ENCODE data around the gene ALDH3B1. TPM values are rescaled to one million over a fixed set of nuclear protein-coding genes. Genes with fewer than 3 reads are reported as not detected.

The ALDH3B1 gene
- total and polyA plus RNA-seq, 4 donors, result 1.6 to 7.1 (median 3.4) TPM

- WGBS, result 82% methylated on average over 9 of the region's 9 CpGs
- no peak for DNase-seq (ENCODE audit: low spot score)
- Histone ChIP-seq H3K4me3 (ENCODE audit: low read depth in 1 of 3, low read length in 3 of 3) (peak overlapping the region in 1 of 3 donors; percentile 10), H3K9ac (ENCODE audit: low read depth in 1 of 2, low read length in 2 of 2) (no peak overlapping the region), H3K4me1 (ENCODE audit: control insufficient read depth in 4 of 4, insufficient read depth in 4 of 4, low read length in 3 of 4) (peaks cover 0 to 6% (median 2%) of the 10 kb centered on the region in 4 donors), H3K36me3 (ENCODE audit: control insufficient read depth in 4 of 4, insufficient read depth in 3 of 4, low read depth in 1 of 4, low read length in 3 of 4) (peaks cover 0 to 2% (median 0%) of the 10 kb centered on the region in 4 donors), H3K27me3 (ENCODE audit: control insufficient read depth in 4 of 4, insufficient read depth in 4 of 4, low read length in 3 of 4) (no peaks in the 10 kb centered on the region), H3K27ac (ENCODE audit: low read depth in 1 of 2, low read length in 2 of 2) (peak overlapping the region in 1 of 2 donors; percentile 8), H3K9me3 (ENCODE audit: control insufficient read depth in 4 of 4, low read length in 3 of 4) (no peaks in the 10 kb centered on the region)
- no peak for TF ChIP-seq MAX (IDR thresholded peaks at IDR 0.05)
- TF ChIP-seq TAF1 (conservative IDR thresholded peaks at IDR 0.05), result no peak
- TF ChIP-seq CTCF (IDR thresholded peaks at IDR 0.05; ENCODE audit: low read depth, low read length, missing input control), result no peak
- no peak for TF ChIP-seq HNF4A (conservative IDR thresholded peaks at IDR 0.05)
- no peak for TF ChIP-seq HNF4G (IDR thresholded peaks at IDR 0.05)
- TF ChIP-seq ZBTB33 (IDR thresholded peaks at IDR 0.05), result no peak
- TF ChIP-seq FOXA2 (IDR thresholded peaks at IDR 0.05), result no peak
- TF ChIP-seq FOXA1 (IDR thresholded peaks at IDR 0.05), result no peak
- TF ChIP-seq NR2F2 (IDR thresholded peaks at IDR 0.05), result no peak
- no peak for TF ChIP-seq GABPA (IDR thresholded peaks at IDR 0.05 in 1 of 2, conservative IDR thresholded peaks at IDR 0.05 in 1 of 2)
- no peak for TF ChIP-seq SP1 (IDR thresholded peaks at IDR 0.05)
- TF ChIP-seq RAD21 (IDR thresholded peaks at IDR 0.05), result no peak
Measured at GRCh38 chr11:68002575-68002937, 7.6 kb upstream of the ALDH3B1 start.

- WGBS, result 24% methylated on average over 86 of the region's 86 CpGs
- Histone ChIP-seq H3K36me3 (ENCODE audit: control insufficient read depth in 4 of 4, insufficient read depth in 3 of 4, low read depth in 1 of 4, low read length in 3 of 4) (peaks cover 0 to 2% (median 0%) of the 10 kb centered on the region in 4 donors), H3K27me3 (ENCODE audit: control insufficient read depth in 4 of 4, insufficient read depth in 4 of 4, low read length in 3 of 4) (no peaks in the 10 kb centered on the region), H3K4me3 (ENCODE audit: low read depth in 1 of 3, low read length in 3 of 3) (peak overlapping the region in 2 of 3 donors; percentile 66 to 83), H3K27ac (ENCODE audit: low read depth in 1 of 2, low read length in 2 of 2) (peak overlapping the region; percentile 36 to 57), H3K9me3 (ENCODE audit: control insufficient read depth in 4 of 4, low read length in 3 of 4) (no peaks in the 10 kb centered on the region), H3K9ac (ENCODE audit: low read depth in 1 of 2, low read length in 2 of 2) (no peak overlapping the region), H3K4me1 (ENCODE audit: control insufficient read depth in 4 of 4, insufficient read depth in 4 of 4, low read length in 3 of 4) (peaks cover 0 to 7% (median 3%) of the 10 kb centered on the region in 4 donors)
- TF ChIP-seq TAF1 (conservative IDR thresholded peaks at IDR 0.05) (no peak), NR2F2 (IDR thresholded peaks at IDR 0.05) (no peak), ZBTB33 (IDR thresholded peaks at IDR 0.05) (no peak), RAD21 (IDR thresholded peaks at IDR 0.05) (no peak), HNF4G (IDR thresholded peaks at IDR 0.05) (no peak), FOXA2 (IDR thresholded peaks at IDR 0.05) (no peak), HNF4A (conservative IDR thresholded peaks at IDR 0.05) (no peak), JUND (IDR thresholded peaks at IDR 0.05) (no peak), REST (IDR thresholded peaks at IDR 0.05) (no peak), EGR1 (IDR thresholded peaks at IDR 0.05; ENCODE audit: low read depth in 2 of 2) (no peak), RXRA (IDR thresholded peaks at IDR 0.05) (no peak), GABPA (IDR thresholded peaks at IDR 0.05 in 1 of 2, conservative IDR thresholded peaks at IDR 0.05 in 1 of 2) (no peak), FOXA1 (IDR thresholded peaks at IDR 0.05) (no peak), ATF3 (IDR thresholded peaks at IDR 0.05) (no peak), YY1 (IDR thresholded peaks at IDR 0.05) (no peak)
- DNase-seq (ENCODE audit: low spot score), result no peak
Measured at GRCh38 chr11:68002938-68003845, 6.9 kb upstream of the ALDH3B1 start.
